Ureter (tissue), 1 donor: ENCODE measurements around the gene ABCB10. TPM values are rescaled to one million over a fixed set of nuclear protein-coding genes. Genes with fewer than 3 reads are reported as not detected.

Experiments
- DNase-seq: peaks from one replicate; pipeline ENCODE4 v3.0.0-alpha.2; 2020; ENCODE audit warnings: low spot score
- total RNA-seq: library from RNA; stranded (reverse); gene quantifications from one replicate; pipeline ENCODE4 v1.2.4, GENCODE V29; 2023
- donor health status: DM: yes; HTN: yes; CAD: no.

The ABCB10 gene
- total RNA-seq, 1 donor from 2014 or later = 13.7 TPM

DNA sequence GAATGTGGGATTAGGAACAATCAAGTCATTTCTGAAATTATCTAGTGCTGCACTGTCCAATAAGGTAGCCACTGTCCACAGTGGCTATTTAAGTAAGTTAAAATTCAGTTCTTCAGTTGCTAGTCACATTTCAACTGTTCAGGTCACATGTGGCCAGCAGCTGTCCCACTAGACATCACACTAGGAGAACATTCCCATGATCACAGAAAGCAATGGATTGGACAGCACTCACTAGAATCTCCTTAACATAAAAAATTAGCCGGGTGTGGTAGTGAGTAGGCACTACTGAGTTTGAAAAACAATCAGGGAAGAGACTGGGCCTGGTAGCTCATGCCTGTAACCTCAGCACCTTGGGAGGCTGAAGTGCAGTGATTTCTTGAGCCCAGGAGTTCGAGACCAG, 84.0 kb downstream of the ABCB10 start:
- DNase-seq = no peak

DNA sequence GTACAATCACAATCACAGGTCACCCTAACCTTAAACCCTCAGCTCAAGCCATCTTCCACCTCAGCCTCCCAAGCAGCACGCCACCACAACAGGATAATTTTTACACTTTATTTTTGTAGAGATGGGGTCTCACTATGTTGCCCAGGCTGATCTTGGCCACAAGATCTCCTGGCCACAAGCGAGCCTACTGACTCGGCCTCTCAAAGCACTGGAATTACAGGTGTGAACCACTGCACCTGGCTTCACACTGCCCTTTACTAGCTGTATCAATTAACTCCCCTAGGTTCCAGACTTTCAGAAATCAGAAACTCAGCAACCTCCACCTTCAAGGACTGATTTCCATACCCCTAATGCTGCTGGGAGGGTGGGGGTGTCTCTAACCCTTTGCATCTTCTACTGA, 87.3 kb downstream of the ABCB10 start:
- no peak for DNase-seq

DNA sequence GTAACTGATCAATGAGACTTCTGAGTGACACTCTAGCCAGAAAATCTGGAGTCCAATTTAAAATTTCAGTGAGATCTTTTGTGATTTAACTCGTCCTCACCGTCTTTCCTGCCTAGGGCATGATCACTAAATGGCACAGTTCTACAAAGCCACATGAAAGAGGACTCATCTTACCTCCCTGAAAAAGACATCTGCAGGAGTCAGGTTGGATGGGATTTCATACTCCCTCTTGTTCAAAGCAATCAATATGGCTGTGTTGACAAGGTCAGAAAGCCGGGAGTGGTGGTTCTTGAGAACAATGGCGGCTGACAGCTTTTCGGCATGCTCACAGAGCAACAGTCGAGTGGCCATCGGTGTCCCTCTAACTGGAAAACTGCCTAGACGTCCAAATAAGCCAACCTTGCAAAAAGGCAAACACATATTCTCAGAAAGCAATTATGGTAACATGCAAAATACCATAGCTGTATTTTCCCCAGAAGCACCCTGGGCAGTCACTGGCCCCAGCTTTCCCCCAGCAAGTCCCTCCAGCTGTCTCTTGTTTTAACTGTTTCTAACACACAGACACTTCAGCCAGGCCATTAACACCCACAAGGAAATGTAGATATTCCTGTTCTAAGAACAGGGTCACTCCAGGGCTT, 88.0 kb downstream of the ABCB10 start:
- DNase-seq = no peak

DNA sequence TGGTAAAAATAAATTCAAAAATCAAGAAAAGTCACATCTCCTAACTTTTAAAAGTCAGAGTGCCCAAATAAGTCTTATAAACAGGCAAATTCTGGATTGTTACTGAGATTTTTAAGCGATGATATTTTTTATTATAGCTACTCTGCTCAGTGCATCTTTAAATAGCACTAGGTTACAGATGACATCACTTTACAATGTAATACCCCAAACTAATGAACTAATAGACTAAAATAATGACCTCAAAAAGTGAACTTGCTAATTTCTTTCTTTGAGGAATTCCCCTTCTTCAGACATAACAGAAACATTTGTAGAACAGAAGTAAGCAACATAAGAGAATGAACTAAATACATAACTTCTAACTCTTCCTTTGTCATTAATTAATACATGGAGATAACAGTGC, 91.6 kb downstream of the ABCB10 start:
- DNase-seq = no peak

Other genes starting within 250 kb of the ABCB10 start
- gene CCSAP, start 215.7 kb downstream of the ABCB10 start, total RNA-seq = 3.6 TPM
- 9.5 TPM for gene ACTA1, start 124.6 kb downstream of the ABCB10 start, total RNA-seq
- gene NUP133, start 50.4 kb downstream of the ABCB10 start, total RNA-seq = 39.7 TPM
- 26.9 TPM for gene TAF5L, start 67.4 kb upstream of the ABCB10 start, total RNA-seq
- 15.0 TPM for gene URB2, start 67.5 kb upstream of the ABCB10 start, total RNA-seq